ENCODE data around the gene C4orf50. TPM values are rescaled to one million over a fixed set of nuclear protein-coding genes. Genes with fewer than 3 reads are reported as not detected.
"Not testable (repeated sequence)": the region's sequence is repeated elsewhere in the genome, so short reads cannot be mapped to it uniquely, and the experiment has no call there.

C4orf50 gene
- total RNA-seq, 2 donors from 2014 or later = not detected

GRCh38 chr4:5952975-5953951 lies 65.0 kb downstream of the C4orf50 start:
- Histone ChIP-seq H3K4me3 (no peak overlapping the region), H3K36me3 (no peaks in the 10 kb centered on the region), H3K9me3 (no peaks in the 10 kb centered on the region), H3K27ac (no peak overlapping the region), H3K4me1 (no peaks in the 10 kb centered on the region), H3K27me3 (no peaks in the 10 kb centered on the region)
- DNase-seq (ENCODE audit: low spot score) = no peak
- no peak for TF ChIP-seq CTCF (IDR thresholded peaks at IDR 0.05)

GRCh38 chr4:5952286-5952974 lies 65.8 kb downstream of the C4orf50 start:
- TF ChIP-seq CTCF (IDR thresholded peaks at IDR 0.05) = no peak
- no peaks in the 10 kb centered on the region for H3K4me1 ChIP-seq
- H3K4me3 ChIP-seq = no peak overlapping the region
- no peaks in the 10 kb centered on the region for H3K27me3 ChIP-seq
- no peak for DNase-seq (ENCODE audit: low spot score)
- no peaks in the 10 kb centered on the region for H3K9me3 ChIP-seq
- H3K36me3 ChIP-seq = no peaks in the 10 kb centered on the region
- no peak overlapping the region for H3K27ac ChIP-seq

GRCh38 chr4:5946653-5947052 lies 71.6 kb downstream of the C4orf50 start:
- not testable (repeated sequence) for DNase-seq (ENCODE audit: low spot score); H3K4me3 ChIP-seq; H3K27ac ChIP-seq; H3K9me3 ChIP-seq; H3K36me3 ChIP-seq; H3K27me3 ChIP-seq; H3K4me1 ChIP-seq

GRCh38 chr4:5945936-5946335 lies 72.3 kb downstream of the C4orf50 start:
- no peak for DNase-seq (ENCODE audit: low spot score)

GRCh38 chr4:5945171-5945570 lies 73.1 kb downstream of the C4orf50 start:
- Histone ChIP-seq H3K36me3 (no peaks in the 10 kb centered on the region), H3K4me3 (no peak overlapping the region), H3K27ac (no peak overlapping the region), H3K27me3 (no peaks in the 10 kb centered on the region), H3K4me1 (no peaks in the 10 kb centered on the region), H3K9me3 (no peaks in the 10 kb centered on the region)
- DNase-seq (ENCODE audit: low spot score) = no peak
- no peak for TF ChIP-seq CTCF (IDR thresholded peaks at IDR 0.05)

More at GRCh38 chr4:5945936-5946335, 72.3 kb downstream of the C4orf50 start:
- Histone ChIP-seq H3K27ac (no peak overlapping the region), H3K4me3 (no peak overlapping the region), H3K9me3 (no peaks in the 10 kb centered on the region), H3K4me1 (no peaks in the 10 kb centered on the region), H3K36me3 (no peaks in the 10 kb centered on the region), H3K27me3 (no peaks in the 10 kb centered on the region)
- no peak for TF ChIP-seq CTCF (IDR thresholded peaks at IDR 0.05)

- Histone ChIP-seq H3K4me1 (no peaks in the 10 kb centered on the region), H3K9me3 (no peaks in the 10 kb centered on the region), H3K36me3 (no peaks in the 10 kb centered on the region), H3K27me3 (no peaks in the 10 kb centered on the region), H3K4me3 (no peak overlapping the region), H3K27ac (no peak overlapping the region)
- DNase-seq (ENCODE audit: low spot score) = no peak
- TF ChIP-seq CTCF (IDR thresholded peaks at IDR 0.05) = no peak
These were observed 74.7 kb downstream of the C4orf50 start for GRCh38 chr4:5943561-5943960.
